Stimulated activated CD8-positive, alpha-beta memory T cell treated with anti-CD3 and anti-CD28 coated beads, Interleukin-15, amount 100 ng/mL, for 4 hours (primary cell): Measurements from ENCODE around the gene CCDC134.
"Not testable (repeated sequence)": the region's sequence is repeated elsewhere in the genome, so short reads cannot be mapped to it uniquely, and the experiment has no call there.

Experiments used
- DNase-seq, 2 donors: peaks; one replicate each; pipeline ENCODE4 v3.0.0-alpha.2; 2020; ENCODE audit warnings: low read depth in 2 of 2

Gene CCDC134

GRCh38 chr22:41822317-41823057, 22.0 kb downstream of the CCDC134 start:
- DNase-seq = no peak

GRCh38 chr22:41823797-41824196, 23.3 kb downstream of the CCDC134 start:
- no peak for DNase-seq

GRCh38 chr22:41825376-41825775, 24.9 kb downstream of the CCDC134 start:
- no peak for DNase-seq

GRCh38 chr22:41826021-41826420, 25.5 kb downstream of the CCDC134 start:
- DNase-seq = no peak

- no peak for DNase-seq
Observed at GRCh38 chr22:41826430-41827383, 26.2 kb downstream of the CCDC134 start.

GRCh38 chr22:41827671-41828070, 27.2 kb downstream of the CCDC134 start:
- DNase-seq = no peak

GRCh38 chr22:41828516-41828915, 28.0 kb downstream of the CCDC134 start:
- DNase-seq = no peak

GRCh38 chr22:41830174-41830573, 29.7 kb downstream of the CCDC134 start:
- DNase-seq = no peak

- DNase-seq = no peak
Observed at GRCh38 chr22:41831383-41831782, 30.9 kb downstream of the CCDC134 start.

- DNase-seq = no peak
Observed at GRCh38 chr22:41831828-41832552, 31.5 kb downstream of the CCDC134 start.

GRCh38 chr22:41832553-41833368, 32.3 kb downstream of the CCDC134 start, which contains the start of gene SREBF2:
Gene SREBF2, plus strand, starts transcription at chr22:41833105. Its CDS starts 166 bp downstream, at chr22:41833271.
- peak; percentile 99 for DNase-seq

- DNase-seq = peak; percentile 5 to 45
Observed at GRCh38 chr22:41833369-41834004, 33.0 kb downstream of the CCDC134 start.

- no peak for DNase-seq
Observed at GRCh38 chr22:41834005-41834944, 33.8 kb downstream of the CCDC134 start.

- DNase-seq = not testable (repeated sequence)
Observed at GRCh38 chr22:41835462-41835861, 35.0 kb downstream of the CCDC134 start.

GRCh38 chr22:41836551-41836950, 36.1 kb downstream of the CCDC134 start:
- DNase-seq = no peak

- no peak for DNase-seq
Observed at GRCh38 chr22:41838842-41839618, 38.6 kb downstream of the CCDC134 start.

- DNase-seq = no peak
Observed at GRCh38 chr22:41840216-41840615, 39.7 kb downstream of the CCDC134 start.

GRCh38 chr22:41841085-41841712, 40.7 kb downstream of the CCDC134 start:
- no peak for DNase-seq
